ENCODE results near the gene P4HA2. TPM values are rescaled to one million over a fixed set of nuclear protein-coding genes. Genes with fewer than 3 reads are reported as not detected.

The P4HA2 gene
- total and polyA plus RNA-seq, 9 of the 15 experiments (the other 6 are each of a cell fraction or from before 2014, with no cell fraction given) = 9.6 to 50.0 (median 12.7) TPM

DNA sequence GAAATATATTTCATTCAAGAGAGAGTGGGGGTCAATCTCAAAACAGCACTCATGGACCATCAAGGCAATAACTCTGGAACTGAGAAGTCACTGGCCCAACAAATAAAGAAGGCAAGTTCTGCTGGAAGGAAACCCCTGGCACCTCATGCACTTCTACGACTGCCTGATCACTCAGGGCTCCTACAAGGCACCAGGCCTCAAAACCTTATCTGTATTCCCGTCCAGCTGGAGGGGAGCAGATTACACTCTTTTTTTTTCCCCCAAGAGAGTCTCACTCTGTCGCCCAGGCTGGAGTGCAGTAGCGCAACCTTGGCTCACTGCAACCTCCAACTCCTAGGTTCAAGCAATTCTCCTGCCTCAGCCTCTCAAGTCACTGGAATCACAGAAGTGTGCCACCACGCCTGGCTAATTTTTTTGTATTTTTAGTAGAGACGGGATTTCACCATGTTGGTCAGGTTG lies 49.9 kb downstream of the P4HA2 start (continued):
- TF ChIP-seq ZNF12 (CRISPR knock-in tag; IDR thresholded peaks at IDR 0.05) (no peak), ZNF124 (CRISPR knock-in tag; IDR thresholded peaks at IDR 0.05) (no peak), ASH1L (IDR thresholded peaks at IDR 0.05; ENCODE audit: borderline replicate concordance, low read depth, partially characterized antibody) (no peak), ZNF445 (CRISPR knock-in tag; IDR thresholded peaks at IDR 0.05; ENCODE audit: low read depth) (no peak), DNMT1 (IDR thresholded peaks at IDR 0.05) (no peak), TAF9B (IDR thresholded peaks at IDR 0.05; ENCODE audit: partially characterized antibody) (no peak), SAFB (IDR thresholded peaks at IDR 0.05; ENCODE audit: borderline replicate concordance, low read depth, low read length) (no peak), GABPB2 (CRISPR knock-in tag; conservative IDR thresholded peaks at IDR 0.05) (no peak), POU5F1 (IDR thresholded peaks at IDR 0.05; ENCODE audit: borderline replicate concordance, low read depth, low read length, partially characterized antibody) (no peak), ELF1 (tag; IDR thresholded peaks at IDR 0.05) (no peak), U2AF1 (optimal IDR thresholded peaks at IDR 0.05; ENCODE audit: low read depth, low read length) (no peak), RBM34 (IDR thresholded peaks at IDR 0.05; ENCODE audit: borderline replicate concordance, insufficient read depth, low read length) (no peak), ZBTB7A (IDR thresholded peaks at IDR 0.05; ENCODE audit: borderline replicate concordance, control insufficient read depth, low read depth, low read length) (no peak; the same call in 1 of the 2 replicates), ZFP30 (CRISPR knock-in tag; IDR thresholded peaks at IDR 0.05; ENCODE audit: borderline replicate concordance) (no peak), ZNF668 (CRISPR knock-in tag; IDR thresholded peaks at IDR 0.05) (no peak), CEBPG (CRISPR knock-in tag; IDR thresholded peaks at IDR 0.05) (no peak), CEBPG (tag; conservative IDR thresholded peaks at IDR 0.05 in 1 of 2, IDR thresholded peaks at IDR 0.05 in 1 of 2) (no peak)
- TF ChIP-seq, protein P1, sequence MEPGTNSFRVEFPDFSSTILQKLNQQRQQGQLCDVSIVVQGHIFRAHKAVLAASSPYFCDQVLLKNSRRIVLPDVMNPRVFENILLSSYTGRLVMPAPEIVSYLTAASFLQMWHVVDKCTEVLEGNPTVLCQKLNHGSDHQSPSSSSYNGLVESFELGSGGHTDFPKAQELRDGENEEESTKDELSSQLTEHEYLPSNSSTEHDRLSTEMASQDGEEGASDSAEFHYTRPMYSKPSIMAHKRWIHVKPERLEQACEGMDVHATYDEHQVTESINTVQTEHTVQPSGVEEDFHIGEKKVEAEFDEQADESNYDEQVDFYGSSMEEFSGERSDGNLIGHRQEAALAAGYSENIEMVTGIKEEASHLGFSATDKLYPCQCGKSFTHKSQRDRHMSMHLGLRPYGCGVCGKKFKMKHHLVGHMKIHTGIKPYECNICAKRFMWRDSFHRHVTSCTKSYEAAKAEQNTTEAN (CRISPR knock-in tag; IDR thresholded peaks at IDR 0.05) = no peak
- TF ChIP-seq, protein P2, sequence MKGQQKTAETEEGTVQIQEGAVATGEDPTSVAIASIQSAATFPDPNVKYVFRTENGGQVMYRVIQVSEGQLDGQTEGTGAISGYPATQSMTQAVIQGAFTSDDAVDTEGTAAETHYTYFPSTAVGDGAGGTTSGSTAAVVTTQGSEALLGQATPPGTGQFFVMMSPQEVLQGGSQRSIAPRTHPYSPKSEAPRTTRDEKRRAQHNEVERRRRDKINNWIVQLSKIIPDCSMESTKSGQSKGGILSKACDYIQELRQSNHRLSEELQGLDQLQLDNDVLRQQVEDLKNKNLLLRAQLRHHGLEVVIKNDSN (CRISPR knock-in tag; IDR thresholded peaks at IDR 0.05) = no peak
- TF ChIP-seq, protein P3, sequence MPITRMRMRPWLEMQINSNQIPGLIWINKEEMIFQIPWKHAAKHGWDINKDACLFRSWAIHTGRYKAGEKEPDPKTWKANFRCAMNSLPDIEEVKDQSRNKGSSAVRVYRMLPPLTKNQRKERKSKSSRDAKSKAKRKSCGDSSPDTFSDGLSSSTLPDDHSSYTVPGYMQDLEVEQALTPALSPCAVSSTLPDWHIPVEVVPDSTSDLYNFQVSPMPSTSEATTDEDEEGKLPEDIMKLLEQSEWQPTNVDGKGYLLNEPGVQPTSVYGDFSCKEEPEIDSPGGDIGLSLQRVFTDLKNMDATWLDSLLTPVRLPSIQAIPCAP (CRISPR knock-in tag; IDR thresholded peaks at IDR 0.05; ENCODE audit: borderline replicate concordance) = no peak
- TF ChIP-seq, protein P4, sequence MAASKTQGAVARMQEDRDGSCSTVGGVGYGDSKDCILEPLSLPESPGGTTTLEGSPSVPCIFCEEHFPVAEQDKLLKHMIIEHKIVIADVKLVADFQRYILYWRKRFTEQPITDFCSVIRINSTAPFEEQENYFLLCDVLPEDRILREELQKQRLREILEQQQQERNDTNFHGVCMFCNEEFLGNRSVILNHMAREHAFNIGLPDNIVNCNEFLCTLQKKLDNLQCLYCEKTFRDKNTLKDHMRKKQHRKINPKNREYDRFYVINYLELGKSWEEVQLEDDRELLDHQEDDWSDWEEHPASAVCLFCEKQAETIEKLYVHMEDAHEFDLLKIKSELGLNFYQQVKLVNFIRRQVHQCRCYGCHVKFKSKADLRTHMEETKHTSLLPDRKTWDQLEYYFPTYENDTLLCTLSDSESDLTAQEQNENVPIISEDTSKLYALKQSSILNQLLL (CRISPR knock-in tag; IDR thresholded peaks at IDR 0.05; ENCODE audit: borderline replicate concordance) = no peak
- TF ChIP-seq, protein P5, sequence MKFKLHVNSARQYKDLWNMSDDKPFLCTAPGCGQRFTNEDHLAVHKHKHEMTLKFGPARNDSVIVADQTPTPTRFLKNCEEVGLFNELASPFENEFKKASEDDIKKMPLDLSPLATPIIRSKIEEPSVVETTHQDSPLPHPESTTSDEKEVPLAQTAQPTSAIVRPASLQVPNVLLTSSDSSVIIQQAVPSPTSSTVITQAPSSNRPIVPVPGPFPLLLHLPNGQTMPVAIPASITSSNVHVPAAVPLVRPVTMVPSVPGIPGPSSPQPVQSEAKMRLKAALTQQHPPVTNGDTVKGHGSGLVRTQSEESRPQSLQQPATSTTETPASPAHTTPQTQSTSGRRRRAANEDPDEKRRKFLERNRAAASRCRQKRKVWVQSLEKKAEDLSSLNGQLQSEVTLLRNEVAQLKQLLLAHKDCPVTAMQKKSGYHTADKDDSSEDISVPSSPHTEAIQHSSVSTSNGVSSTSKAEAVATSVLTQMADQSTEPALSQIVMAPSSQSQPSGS (CRISPR knock-in tag; IDR thresholded peaks at IDR 0.05) = no peak
- TF ChIP-seq, protein P6, sequence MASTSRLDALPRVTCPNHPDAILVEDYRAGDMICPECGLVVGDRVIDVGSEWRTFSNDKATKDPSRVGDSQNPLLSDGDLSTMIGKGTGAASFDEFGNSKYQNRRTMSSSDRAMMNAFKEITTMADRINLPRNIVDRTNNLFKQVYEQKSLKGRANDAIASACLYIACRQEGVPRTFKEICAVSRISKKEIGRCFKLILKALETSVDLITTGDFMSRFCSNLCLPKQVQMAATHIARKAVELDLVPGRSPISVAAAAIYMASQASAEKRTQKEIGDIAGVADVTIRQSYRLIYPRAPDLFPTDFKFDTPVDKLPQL (IDR thresholded peaks at IDR 0.05; ENCODE audit: extremely low read depth, insufficient read length) = no peak

Data from K562 (cell line).